Glutamatergic neuron (in vitro differentiated cells): ENCODE results near the gene SLC2A1. TPM values are rescaled to one million over a fixed set of nuclear protein-coding genes. Genes with fewer than 3 reads are reported as not detected.

ENCODE experiments used
- DNase-seq: peaks from one replicate; pipeline ENCODE4 v3.0.0; 2022
- H3K27ac Mint-ChIP-seq: one replicate; pipeline ENCODE4 v1.8.0; 2020; ENCODE audit warnings: mild to moderate bottlenecking, mixed read lengths, inconsistent platforms; ENCODE audit not compliant: unreplicated experiment
- H3K27me3 Mint-ChIP-seq: one replicate; pipeline ENCODE4 v1.8.0; 2020; ENCODE audit warnings: mild to moderate bottlenecking, moderate library complexity, mixed read lengths, inconsistent platforms; ENCODE audit not compliant: unreplicated experiment
- H3K36me3 Mint-ChIP-seq: one replicate; pipeline ENCODE4 v1.8.0; 2020; ENCODE audit warnings: mild to moderate bottlenecking, mixed read lengths, inconsistent platforms; ENCODE audit not compliant: unreplicated experiment
- H3K4me1 Mint-ChIP-seq: one replicate; pipeline ENCODE4 v1.8.0; 2020; ENCODE audit warnings: mild to moderate bottlenecking, low read depth, mixed read lengths, inconsistent platforms; ENCODE audit not compliant: unreplicated experiment
- H3K4me3 Mint-ChIP-seq: one replicate; pipeline ENCODE4 v1.8.0; 2020; ENCODE audit warnings: mild to moderate bottlenecking, mixed read lengths, inconsistent platforms; ENCODE audit not compliant: unreplicated experiment
- H3K9me3 Mint-ChIP-seq: one replicate; pipeline ENCODE4 v1.8.0; 2020; ENCODE audit warnings: mild to moderate bottlenecking, moderate library complexity, mixed read lengths, inconsistent platforms; ENCODE audit not compliant: unreplicated experiment
- CTCF ChIP-seq: fragments of 200-600 bp; sonication (generic); IDR thresholded peaks from one replicate; pipeline ENCODE4 v1.5.0; 2021; ENCODE audit not compliant: partially characterized antibody, unreplicated experiment
- total RNA-seq: library from RNA; stranded (reverse); fragmentation: NEBNext Ultra II Directional; extraction: Animal tissue kit (Norgen Biotek cat#: 25700); gene quantifications from one replicate; pipeline ENCODE4 v1.2.1, GENCODE V29; 2021; ENCODE audit not compliant: unreplicated experiment

SLC2A1 gene
- total RNA-seq, 1 donor from 2014 or later = 25.0 TPM

GRCh38 chr1:42926879-42927242 lies 31.8 kb downstream of the SLC2A1 start:
- Mint-ChIP-seq H3K4me1 (peaks cover 12% of the 10 kb centered on the region), H3K27ac (no peak overlapping the region), H3K4me3 (no peak overlapping the region)

GRCh38 chr1:42926235-42926878 lies 32.3 kb downstream of the SLC2A1 start:
- Mint-ChIP-seq H3K4me1 (peaks cover 12% of the 10 kb centered on the region), H3K9me3 (peaks cover 5% of the 10 kb centered on the region), H3K27ac (no peak overlapping the region), H3K27me3 (peaks cover 15% of the 10 kb centered on the region), H3K4me3 (no peak overlapping the region), H3K36me3 (peaks cover 6% of the 10 kb centered on the region)
- TF ChIP-seq CTCF = no peak
- DNase-seq = no peak

More at GRCh38 chr1:42926879-42927242, 31.8 kb downstream of the SLC2A1 start:
- H3K27me3 Mint-ChIP-seq = peaks cover 15% of the 10 kb centered on the region
- no peak for TF ChIP-seq CTCF
- no peak for DNase-seq
- H3K36me3 Mint-ChIP-seq = peaks cover 6% of the 10 kb centered on the region
- peaks cover 5% of the 10 kb centered on the region for H3K9me3 Mint-ChIP-seq

- no peak for TF ChIP-seq CTCF
- peak; percentile 46 for DNase-seq
- Mint-ChIP-seq H3K27me3 (peaks cover 13% of the 10 kb centered on the region), H3K36me3 (peaks cover 6% of the 10 kb centered on the region), H3K27ac (peak overlapping the region; percentile 97), H3K4me3 (peak overlapping the region; percentile 92), H3K4me1 (peaks cover 12% of the 10 kb centered on the region), H3K9me3 (peaks cover 5% of the 10 kb centered on the region)
Observed at GRCh38 chr1:42924851-42925760, 33.6 kb downstream of the SLC2A1 start.

GRCh38 chr1:42924082-42924850 lies 34.4 kb downstream of the SLC2A1 start:
- H3K36me3 Mint-ChIP-seq = peaks cover 6% of the 10 kb centered on the region
- H3K9me3 Mint-ChIP-seq = peaks cover 5% of the 10 kb centered on the region
- peak overlapping the region; percentile 86 for H3K27ac Mint-ChIP-seq
- peaks cover 12% of the 10 kb centered on the region for H3K4me1 Mint-ChIP-seq
- DNase-seq = peak; percentile 99
- no peak for TF ChIP-seq CTCF
- H3K4me3 Mint-ChIP-seq = peak overlapping the region; percentile 86
- H3K27me3 Mint-ChIP-seq = peaks cover 13% of the 10 kb centered on the region
